ENCODE measurements around the gene P2RY6. TPM values are rescaled to one million over a fixed set of nuclear protein-coding genes. Genes with fewer than 3 reads are reported as not detected.
A peak's percentile ranks its signal among the peaks of the same experiment; 100 is the strongest.

The P2RY6 gene
- total and polyA plus RNA-seq, 4 experiments from 2014 or later, result 0.61 to 0.87 TPM; not detected in 2

DNA sequence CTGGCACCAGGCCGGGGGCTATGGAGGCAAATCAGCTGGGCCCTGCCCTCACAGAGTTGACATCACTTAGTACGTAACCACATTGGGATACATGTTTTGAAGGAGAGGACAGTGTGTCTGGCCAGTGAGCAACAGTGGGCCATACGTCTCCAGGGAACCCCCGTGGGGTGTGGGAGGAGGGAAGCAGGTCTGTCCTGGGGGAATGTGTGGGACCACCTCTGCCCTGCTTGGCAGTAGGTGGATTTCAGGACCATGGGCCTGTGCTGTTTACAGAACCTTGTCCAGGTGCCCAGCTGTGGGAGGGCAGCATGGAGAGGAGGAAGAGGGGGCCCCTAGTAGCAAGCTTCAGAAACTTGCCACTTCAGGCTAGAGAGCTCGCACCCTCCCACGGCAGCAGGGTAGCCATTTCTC is 33.0 kb upstream of the P2RY6 start:
- no peak overlapping the region for H3K4me3 Mint-ChIP-seq
- intact Hi-C loops (cut with micrococcal nuclease), result no loop called here
- peaks cover 2 to 6% of the 10 kb centered on the region in 2 donors for H3K27me3 Mint-ChIP-seq
- no peaks in the 10 kb centered on the region for H3K9me3 Mint-ChIP-seq
- Histone ChIP-seq H3K36me3 (ENCODE audit: insufficient read depth, low read length) (no peaks in the 10 kb centered on the region), H3K27ac (ENCODE audit: low read depth, low read length) (no peak overlapping the region), H3K4me1 (ENCODE audit: insufficient read depth, low read length) (no peaks in the 10 kb centered on the region), H3K9me3 (ENCODE audit: control insufficient read depth in 1 of 2, low read length in 2 of 2) (no peaks in the 10 kb centered on the region), H3K27me3 (ENCODE audit: insufficient read depth, low read length) (no peaks in the 10 kb centered on the region), H3K4me3 (ENCODE audit: low read length in 2 of 2) (no peak overlapping the region)
- no peak for DNase-seq
- H3K4me1 Mint-ChIP-seq, result no peaks in the 10 kb centered on the region
- no peaks in the 10 kb centered on the region for H3K36me3 Mint-ChIP-seq
- H3K27ac Mint-ChIP-seq, result no peak overlapping the region
- ChIA-PET CTCF (ENCODE audit: partially characterized antibody) (no interaction called here), POLR2A (ENCODE audit: partially characterized antibody) (no interaction called here)

DNA sequence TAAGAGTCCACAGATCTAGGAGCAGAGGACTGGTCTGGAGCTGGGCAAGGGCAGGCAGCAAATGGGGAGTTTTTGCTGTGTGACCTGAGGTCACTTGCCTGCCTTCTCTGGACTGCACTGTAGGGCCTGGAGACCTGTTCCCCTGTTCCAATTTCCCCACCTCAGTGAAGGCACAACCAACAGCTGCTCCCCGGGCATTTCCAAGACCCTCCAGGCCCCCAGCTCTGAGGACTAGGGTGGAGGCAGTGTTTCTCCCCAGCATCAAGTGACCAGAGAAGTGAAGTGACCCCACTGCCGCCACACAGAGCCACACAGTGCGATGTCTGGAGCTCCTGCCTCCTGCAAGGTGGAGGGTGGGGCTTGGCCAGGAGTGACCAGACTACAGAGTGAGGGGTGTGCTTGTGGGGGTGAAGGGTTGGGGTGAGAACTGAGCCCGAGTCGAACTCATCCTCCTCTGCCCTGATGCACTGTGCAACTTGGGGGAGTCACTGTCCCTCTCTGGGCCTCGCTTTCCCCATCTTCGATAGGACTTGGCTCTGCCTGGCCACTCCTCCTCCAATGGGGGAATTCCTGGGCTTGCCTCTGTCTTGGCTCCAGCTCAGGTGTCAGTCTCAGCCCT is 32.5 kb upstream of the P2RY6 start:
- Histone ChIP-seq H3K27ac (ENCODE audit: low read depth, low read length) (no peak overlapping the region), H3K4me1 (ENCODE audit: insufficient read depth, low read length) (no peaks in the 10 kb centered on the region), H3K27me3 (ENCODE audit: insufficient read depth, low read length) (no peaks in the 10 kb centered on the region), H3K36me3 (ENCODE audit: insufficient read depth, low read length) (no peaks in the 10 kb centered on the region), H3K9me3 (ENCODE audit: control insufficient read depth in 1 of 2, low read length in 2 of 2) (no peaks in the 10 kb centered on the region), H3K4me3 (ENCODE audit: low read length in 2 of 2) (no peak overlapping the region)
- no peak overlapping the region for H3K4me3 Mint-ChIP-seq
- ChIA-PET POLR2A (ENCODE audit: partially characterized antibody) (no interaction called here), CTCF (ENCODE audit: partially characterized antibody) (no interaction called here)
- DNase-seq, result no peak
- no peaks in the 10 kb centered on the region for H3K36me3 Mint-ChIP-seq
- no peak overlapping the region for H3K27ac Mint-ChIP-seq
- no peaks in the 10 kb centered on the region for H3K9me3 Mint-ChIP-seq
- H3K27me3 Mint-ChIP-seq, result peaks cover 2 to 6% of the 10 kb centered on the region in 2 donors
- H3K4me1 Mint-ChIP-seq, result peaks cover 0 to 1% (median 0%) of the 10 kb centered on the region in 4 donors
- intact Hi-C loops (cut with micrococcal nuclease), result no loop called here

GRCh38 chr11:73240190-73240781 is 31.9 kb upstream of the P2RY6 start:
- Mint-ChIP-seq H3K27me3 (peaks cover 2 to 10% of the 10 kb centered on the region in 2 donors), H3K4me3 (no peak overlapping the region), H3K9me3 (no peaks in the 10 kb centered on the region), H3K36me3 (no peaks in the 10 kb centered on the region), H3K27ac (no peak overlapping the region), H3K4me1 (peaks cover 0 to 1% (median 0%) of the 10 kb centered on the region in 4 donors)
- no peak for DNase-seq
- intact Hi-C loops (cut with micrococcal nuclease), result no loop called here
- Histone ChIP-seq H3K27ac (ENCODE audit: low read depth, low read length) (no peak overlapping the region), H3K4me3 (ENCODE audit: low read length in 2 of 2) (no peak overlapping the region), H3K27me3 (ENCODE audit: insufficient read depth, low read length) (no peaks in the 10 kb centered on the region), H3K4me1 (ENCODE audit: insufficient read depth, low read length) (no peaks in the 10 kb centered on the region), H3K36me3 (ENCODE audit: insufficient read depth, low read length) (no peaks in the 10 kb centered on the region), H3K9me3 (ENCODE audit: control insufficient read depth in 1 of 2, low read length in 2 of 2) (no peaks in the 10 kb centered on the region)
- POLR2A ChIA-PET (ENCODE audit: partially characterized antibody), result no interaction called here
- CTCF ChIA-PET (ENCODE audit: partially characterized antibody), result no interaction called here

GRCh38 chr11:73241300-73241699 is 30.8 kb upstream of the P2RY6 start:
- H3K9me3 Mint-ChIP-seq, result no peaks in the 10 kb centered on the region
- intact Hi-C loops (cut with micrococcal nuclease), result no loop called here
- no peak for DNase-seq
- Histone ChIP-seq H3K36me3 (ENCODE audit: insufficient read depth, low read length) (no peaks in the 10 kb centered on the region), H3K4me3 (ENCODE audit: low read length in 2 of 2) (no peak overlapping the region), H3K4me1 (ENCODE audit: insufficient read depth, low read length) (no peaks in the 10 kb centered on the region), H3K27me3 (ENCODE audit: insufficient read depth, low read length) (no peaks in the 10 kb centered on the region), H3K9me3 (ENCODE audit: control insufficient read depth in 1 of 2, low read length in 2 of 2) (no peaks in the 10 kb centered on the region), H3K27ac (ENCODE audit: low read depth, low read length) (no peak overlapping the region)
- H3K4me3 Mint-ChIP-seq, result no peak overlapping the region
- POLR2A ChIA-PET (ENCODE audit: partially characterized antibody), result no interaction called here
- H3K27me3 Mint-ChIP-seq, result peaks cover 2 to 10% of the 10 kb centered on the region in 2 donors
- H3K36me3 Mint-ChIP-seq, result no peaks in the 10 kb centered on the region
- CTCF ChIA-PET (ENCODE audit: partially characterized antibody), result interaction anchor here (0.8 to 1.3 kb wide), 2 partner anchors 115 to 410 kb away, joined by 3 read pairs; no protein-coding TSS in a partner anchor
- no peak overlapping the region for H3K27ac Mint-ChIP-seq
- peaks cover 0 to 1% (median 0%) of the 10 kb centered on the region in 4 donors for H3K4me1 Mint-ChIP-seq

DNA sequence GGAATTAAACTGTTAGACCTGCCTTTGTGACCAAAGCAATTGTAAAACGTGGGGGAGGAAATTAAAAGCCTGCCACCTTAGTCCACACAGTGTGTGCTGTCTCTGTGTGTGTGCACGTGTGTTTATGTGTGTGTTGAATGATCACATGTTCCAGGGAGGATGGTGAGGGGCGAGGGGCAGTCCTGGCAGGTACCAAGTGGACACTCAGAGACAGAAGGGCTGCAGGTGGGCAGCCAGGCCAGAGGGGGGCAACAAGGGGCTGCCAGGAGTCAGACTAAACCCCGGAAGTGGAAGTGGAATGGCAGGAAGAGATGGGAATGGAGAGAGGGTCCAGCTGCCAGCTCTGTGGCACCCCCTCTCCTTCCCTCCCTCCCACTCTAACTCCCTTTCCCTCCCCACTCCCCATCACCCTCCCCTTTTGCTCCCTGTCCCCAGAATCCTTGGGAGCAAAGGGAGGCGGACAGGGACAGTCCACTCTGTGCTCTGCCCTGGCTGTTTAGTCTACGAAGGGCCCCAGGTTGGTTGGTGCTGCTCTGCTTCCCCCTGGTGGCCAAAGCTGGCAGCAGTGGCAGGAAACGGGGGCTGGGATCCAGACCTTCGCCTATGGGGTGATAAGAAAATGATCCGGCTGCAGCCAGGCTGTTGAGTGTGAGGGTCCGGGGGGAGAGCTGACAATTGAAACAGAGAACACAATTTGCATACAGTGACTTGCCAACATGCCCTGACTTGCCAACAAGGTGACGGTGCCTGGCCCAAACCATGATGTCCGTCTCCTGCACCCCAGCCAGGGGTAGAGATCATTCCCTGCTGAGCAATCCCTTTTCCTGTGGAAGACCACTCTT is 29.7 kb upstream of the P2RY6 start:
- Histone ChIP-seq H3K4me3 (ENCODE audit: low read length in 2 of 2) (no peak overlapping the region), H3K9me3 (ENCODE audit: control insufficient read depth in 1 of 2, low read length in 2 of 2) (no peaks in the 10 kb centered on the region), H3K27me3 (ENCODE audit: insufficient read depth, low read length) (no peaks in the 10 kb centered on the region), H3K36me3 (ENCODE audit: insufficient read depth, low read length) (no peaks in the 10 kb centered on the region), H3K4me1 (ENCODE audit: insufficient read depth, low read length) (no peaks in the 10 kb centered on the region), H3K27ac (ENCODE audit: low read depth, low read length) (no peak overlapping the region)
- peaks cover 0 to 4% (median 3%) of the 10 kb centered on the region in 4 donors for H3K4me1 Mint-ChIP-seq
- H3K36me3 Mint-ChIP-seq, result no peaks in the 10 kb centered on the region
- peak overlapping the region in 1 of 7 donors; percentile 68 for H3K27ac Mint-ChIP-seq
- H3K4me3 Mint-ChIP-seq, result peak overlapping the region in 2 of 8 donors; percentile 52 to 56
- peak in 4 of 5 donors; percentile 45 to 52 (median 48) for DNase-seq
- peaks cover 2 to 12% of the 10 kb centered on the region in 2 donors for H3K27me3 Mint-ChIP-seq
- POLR2A ChIA-PET (ENCODE audit: partially characterized antibody), result interaction anchor here (0.6 to 0.9 kb wide), 2 partner anchors 100 to 517 kb away, joined by 3 to 5 read pairs; no protein-coding TSS in a partner anchor
- intact Hi-C loops (cut with micrococcal nuclease), result loop anchor here (1.0 kb wide), 1 partner anchor 57 kb away; no protein-coding TSS in a partner anchor
- no peaks in the 10 kb centered on the region for H3K9me3 Mint-ChIP-seq
- CTCF ChIA-PET (ENCODE audit: partially characterized antibody), result interaction anchor here (0.8 to 1.4 kb wide), 8 partner anchors 10 to 517 kb away, joined by 3 to 6 read pairs (median 3); no protein-coding TSS in a partner anchor

DNA sequence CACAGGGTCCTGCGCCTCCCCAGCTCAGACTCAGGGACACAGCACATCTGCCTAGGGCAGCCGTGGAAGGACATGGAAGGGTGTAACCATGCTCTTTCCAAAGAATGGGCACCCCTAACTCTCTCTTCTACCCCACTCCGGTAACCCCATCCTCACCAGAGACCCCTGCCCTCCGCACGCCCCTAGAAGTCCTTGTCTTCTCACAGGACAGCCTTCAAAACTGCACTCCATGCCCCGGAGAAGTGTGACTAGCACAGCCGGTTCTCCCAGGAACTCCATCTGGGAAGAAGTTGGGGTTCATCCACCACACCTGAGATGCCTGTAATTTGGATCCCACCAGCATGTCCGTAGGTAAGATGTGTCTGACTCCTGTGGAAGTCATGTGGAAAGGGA is 29.0 kb upstream of the P2RY6 start:
- DNase-seq, result no peak
- intact Hi-C loops (cut with micrococcal nuclease), result no loop called here
- ChIA-PET CTCF (ENCODE audit: partially characterized antibody) (interaction anchor here (1.0 to 1.4 kb wide), 4 partner anchors 14 to 518 kb away, joined by 3 to 6 read pairs (median 3); no protein-coding TSS in a partner anchor), POLR2A (ENCODE audit: partially characterized antibody) (interaction anchor here (0.6 to 0.9 kb wide), 2 partner anchors 101 to 518 kb away, joined by 3 to 5 read pairs; no protein-coding TSS in a partner anchor)
- Mint-ChIP-seq H3K9me3 (no peaks in the 10 kb centered on the region), H3K4me1 (peaks cover 0 to 4% (median 3%) of the 10 kb centered on the region in 4 donors), H3K36me3 (no peaks in the 10 kb centered on the region), H3K4me3 (no peak overlapping the region), H3K27ac (no peak overlapping the region), H3K27me3 (peaks cover 2 to 12% of the 10 kb centered on the region in 2 donors)
- Histone ChIP-seq H3K4me1 (ENCODE audit: insufficient read depth, low read length) (no peaks in the 10 kb centered on the region), H3K36me3 (ENCODE audit: insufficient read depth, low read length) (no peaks in the 10 kb centered on the region), H3K4me3 (ENCODE audit: low read length in 2 of 2) (no peak overlapping the region), H3K27me3 (ENCODE audit: insufficient read depth, low read length) (no peaks in the 10 kb centered on the region), H3K9me3 (ENCODE audit: control insufficient read depth in 1 of 2, low read length in 2 of 2) (no peaks in the 10 kb centered on the region), H3K27ac (ENCODE audit: low read depth, low read length) (no peak overlapping the region)

All from CD4-positive, alpha-beta memory T cell (primary cell).